PC-3 (cell line): Measurements from ENCODE around the gene PCNX3. TPM values are rescaled to one million over a fixed set of nuclear protein-coding genes. Genes with fewer than 3 reads are reported as not detected.

Source experiments
- ATAC-seq: fragments of 200-7000 bp; cut with Tn5 transposase; 2 replicates; pipeline ENCODE4 v1.9.1; 2020; ENCODE audit warnings: mild to moderate bottlenecking, moderate library complexity
- BruUV-seq: library from RNA; stranded (reverse); fragments of 400-500 nt; replicated peaks from 2 replicates; lab custom pipeline; 2021; lab: Mats Ljungman, UMichigan
- CTCF ChIA-PET: fragments of 300-600 bp; sonication (Branson Sonifier 250); formaldehyde crosslinking; loops from one replicate; lab custom pipeline; 2022; ENCODE audit warnings: antibody characterized with exemption; lab: Charles Lee
- POLR2A ChIA-PET: fragments of 300-600 bp; sonication (Branson Sonifier 250); formaldehyde crosslinking; loops from one replicate; lab custom pipeline; 2022; ENCODE audit warnings: antibody characterized with exemption; ENCODE audit not compliant: unreplicated experiment; lab: Charles Lee
- DNase-seq: peaks from one replicate; pipeline ENCODE4 v3.0.0-alpha.2; 2015
- H2AFZ ChIP-seq: fragments of 300-600 bp; sonication (generic); 2 replicates; pipeline ENCODE4 v1.6.0; 2016; ENCODE audit warnings: antibody characterized with exemption, low read length
- H3F3A ChIP-seq: fragments of 300-600 bp; sonication (generic); one replicate; pipeline ENCODE4 v1.6.0; 2017; ENCODE audit warnings: antibody characterized with exemption, low read length, control low read depth, mild to moderate bottlenecking; ENCODE audit not compliant: unreplicated experiment
- H3K27ac ChIP-seq: fragments of 300-600 bp; sonication (generic); 2 replicates; pipeline ENCODE4 v1.5.1; 2016; ENCODE audit warnings: mild to moderate bottlenecking, low read length
- H3K27me3 ChIP-seq: fragments of 300-600 bp; sonication (generic); 2 replicates; pipeline ENCODE4 v1.6.1; 2016; ENCODE audit warnings: low read length, mixed read lengths
- H3K36me3 ChIP-seq: fragments of 300-600 bp; sonication (generic); 2 replicates; pipeline ENCODE4 v1.6.1; 2016; ENCODE audit warnings: low read depth, mixed run types, low read length, mixed read lengths
- H3K4me1 ChIP-seq: fragments of 300-600 bp; sonication (generic); 2 replicates; pipeline ENCODE4 v1.5.1; 2016; ENCODE audit warnings: low read length; ENCODE audit not compliant: insufficient read depth
- H3K4me2 ChIP-seq: fragments of 300-600 bp; sonication (generic); 2 replicates; pipeline ENCODE4 v1.6.0; 2016; ENCODE audit warnings: low read length
- H3K4me3 ChIP-seq: fragments of 300-600 bp; sonication (generic); 2 replicates; pipeline ENCODE4 v1.5.1; 2016; ENCODE audit warnings: mild to moderate bottlenecking, low read length, mixed read lengths
- H3K79me2 ChIP-seq: fragments of 300-600 bp; sonication (generic); 2 replicates; pipeline ENCODE4 v1.6.1; 2017; ENCODE audit warnings: low read length, mixed read lengths
- H3K9ac ChIP-seq: fragments of 300-600 bp; sonication (generic); 2 replicates; pipeline ENCODE4 v1.6.0; 2016; ENCODE audit warnings: mild to moderate bottlenecking, low read length
- H3K9me2 ChIP-seq: fragments of 300-600 bp; sonication (generic); replicated peaks from 2 replicates; pipeline ENCODE4 v1.6.1; 2016; ENCODE audit warnings: mixed run types, low read length, mixed read lengths
- H3K9me3 ChIP-seq: fragments of 300-600 bp; sonication (generic); 2 replicates; pipeline ENCODE4 v1.6.1; 2016; ENCODE audit warnings: low read length, mixed read lengths
- H4K20me1 ChIP-seq: fragments of 300-600 bp; sonication (generic); 2 replicates; pipeline ENCODE4 v1.6.1; 2016; ENCODE audit warnings: low read length, mixed read lengths
- CTCF ChIP-seq: fragments of 300-600 bp; sonication (generic); conservative IDR thresholded peaks from 2 replicates; pipeline ENCODE4 v1.5.1; 2017; ENCODE audit warnings: antibody characterized with exemption, low read depth, mild to moderate bottlenecking, low read length
- EZH2 ChIP-seq: fragments of 300-600 bp; sonication (generic); IDR thresholded peaks from one replicate; pipeline ENCODE4 v1.6.1; 2017; ENCODE audit warnings: antibody characterized with exemption, mild to moderate bottlenecking, low read length; ENCODE audit not compliant: unreplicated experiment
- EZH2phosphoT487 ChIP-seq: fragments of 300-600 bp; sonication (generic); IDR thresholded peaks from 2 replicates; pipeline ENCODE4 v1.6.1; 2018; ENCODE audit warnings: mild to moderate bottlenecking, antibody characterized with exemption, low read length, borderline replicate concordance
- intact Hi-C: fragments of 100-400 bp; cut with micrococcal nuclease; formaldehyde crosslinking; loops from 2 replicates; pipeline ENCODE4 v1.9.0; 2023
- total RNA-seq: library from RNA; depleted of rRNA; stranded (reverse); fragments of >200 nt; gene quantifications from 2 replicates; pipeline ENCODE4 v1.2.3, GENCODE V29; 2014

Gene PCNX3
- total RNA-seq, 1 experiment from 2014 or later = 53.6 TPM

- DNase-seq = no peak
- ATAC-seq = no peak
- POLR2A ChIA-PET = no interaction called here
- BruUV-seq = no TSS peak
- no peak overlapping the region for H2AFZ ChIP-seq
- no peaks in the 10 kb centered on the region for H4K20me1 ChIP-seq
- no peaks in the 10 kb centered on the region for H3K9me2 ChIP-seq
- H3K4me3 ChIP-seq = no peak overlapping the region
- no peaks in the 10 kb centered on the region for H3K79me2 ChIP-seq
- peaks cover 51% of the 10 kb centered on the region for H3K36me3 ChIP-seq
- no peaks in the 10 kb centered on the region for H3K27me3 ChIP-seq
- intact Hi-C loops = no loop called here
- TF ChIP-seq EZH2phosphoT487 = no peak
- no peak for TF ChIP-seq EZH2
- no peak for TF ChIP-seq CTCF
- CTCF ChIA-PET = no interaction called here
- H3K4me1 ChIP-seq = peaks cover 7% of the 10 kb centered on the region
- H3K4me2 ChIP-seq = no peak overlapping the region
- no peaks in the 10 kb centered on the region for H3K9me3 ChIP-seq
- peaks cover 7% of the 10 kb centered on the region for H3F3A ChIP-seq
- no peak overlapping the region for H3K27ac ChIP-seq
- H3K9ac ChIP-seq = no peak overlapping the region
These were observed 18.9 kb downstream of the PCNX3 start for GRCh38 chr11:65634440-65634839.

- H3K27me3 ChIP-seq = no peaks in the 10 kb centered on the region
- no peak for ATAC-seq
- intact Hi-C loops = no loop called here
- H3K27ac ChIP-seq = no peak overlapping the region
- H2AFZ ChIP-seq = no peak overlapping the region
- no peaks in the 10 kb centered on the region for H4K20me1 ChIP-seq
- no peaks in the 10 kb centered on the region for H3K79me2 ChIP-seq
- TF ChIP-seq EZH2phosphoT487 (no peak), CTCF (no peak), EZH2 (no peak)
- no peak overlapping the region for H3K4me2 ChIP-seq
- H3K9ac ChIP-seq = no peak overlapping the region
- no peaks in the 10 kb centered on the region for H3K9me2 ChIP-seq
- H3K4me3 ChIP-seq = no peak overlapping the region
- POLR2A ChIA-PET = no interaction called here
- H3F3A ChIP-seq = peaks cover 7% of the 10 kb centered on the region
- CTCF ChIA-PET = no interaction called here
- peaks cover 44% of the 10 kb centered on the region for H3K36me3 ChIP-seq
- H3K9me3 ChIP-seq = no peaks in the 10 kb centered on the region
- H3K4me1 ChIP-seq = peaks cover 7% of the 10 kb centered on the region
- no peak for DNase-seq
- BruUV-seq = no TSS peak
These were observed 19.5 kb downstream of the PCNX3 start for GRCh38 chr11:65634905-65635731.
